PFSK-1 (cell line): ENCODE measurements around the gene INAFM1.

Experiments used
- FOXP2 ChIP-seq: optimal IDR thresholded peaks from 2 replicates; pipeline ENCODE3; 2011; ENCODE audit warnings: borderline replicate concordance, control low read depth, inconsistent platforms; ENCODE audit not compliant: insufficient read depth; ENCODE audit errors: extremely low read length, extremely low read depth
- POLR2AphosphoS5 ChIP-seq: IDR thresholded peaks from 2 replicates; pipeline ENCODE4 v1.6.1; 2012; ENCODE audit warnings: low read depth, mild to moderate bottlenecking, control low read depth, low read length, moderate library complexity
- SIN3A ChIP-seq: IDR thresholded peaks from 2 replicates; pipeline ENCODE4 v1.6.1; 2012; ENCODE audit warnings: mild to moderate bottlenecking, low read length, moderate library complexity, borderline replicate concordance; ENCODE audit not compliant: insufficient read depth
- TAF1 ChIP-seq: IDR thresholded peaks from 2 replicates; pipeline ENCODE4 v1.6.1; 2012; ENCODE audit warnings: low read length, control low read depth, borderline replicate concordance; ENCODE audit not compliant: insufficient read depth
- TF ChIP-seq, protein P1 (sequence below), 2 experiments: IDR thresholded peaks; 2 replicates each; pipeline versions ENCODE4 v1.6.1 to v1.8.0; 2011 to 2012; ENCODE audit warnings: low read depth in 2 of 2, low read length in 2 of 2, control low read depth in 1 of 2, inconsistent platforms in 1 of 2, mild to moderate bottlenecking in 1 of 2, moderate library complexity in 1 of 2; ENCODE audit not compliant: insufficient read depth in 1 of 2

INAFM1 gene

DNA sequence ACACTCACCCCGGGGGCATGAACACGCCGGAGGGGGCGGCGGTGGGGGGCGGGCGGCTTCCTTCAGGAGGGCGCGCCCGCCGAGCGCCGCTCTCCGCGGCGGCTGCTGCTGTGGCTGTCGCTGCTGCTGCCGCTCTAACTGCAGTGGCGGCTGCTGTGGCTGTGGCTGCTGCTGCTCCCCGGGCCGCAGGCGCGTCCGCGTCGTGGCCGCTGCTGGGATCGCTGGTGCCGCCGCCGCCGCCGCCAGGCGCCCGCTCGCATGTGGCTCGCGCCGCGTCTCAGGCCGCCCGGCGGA is 43.8 kb upstream of the INAFM1 start, which contains the start of gene BBC3:
Gene BBC3 (minus strand): TSS at position 279 of the 294 bp plus-strand sequence. CDS start 2,768 bp downstream, outside the sequence.
- TF ChIP-seq POLR2AphosphoS5 (no peak), SIN3A (no peak), TAF1 (no peak), FOXP2 (peak; percentile 12)
- TF ChIP-seq, protein P1, sequence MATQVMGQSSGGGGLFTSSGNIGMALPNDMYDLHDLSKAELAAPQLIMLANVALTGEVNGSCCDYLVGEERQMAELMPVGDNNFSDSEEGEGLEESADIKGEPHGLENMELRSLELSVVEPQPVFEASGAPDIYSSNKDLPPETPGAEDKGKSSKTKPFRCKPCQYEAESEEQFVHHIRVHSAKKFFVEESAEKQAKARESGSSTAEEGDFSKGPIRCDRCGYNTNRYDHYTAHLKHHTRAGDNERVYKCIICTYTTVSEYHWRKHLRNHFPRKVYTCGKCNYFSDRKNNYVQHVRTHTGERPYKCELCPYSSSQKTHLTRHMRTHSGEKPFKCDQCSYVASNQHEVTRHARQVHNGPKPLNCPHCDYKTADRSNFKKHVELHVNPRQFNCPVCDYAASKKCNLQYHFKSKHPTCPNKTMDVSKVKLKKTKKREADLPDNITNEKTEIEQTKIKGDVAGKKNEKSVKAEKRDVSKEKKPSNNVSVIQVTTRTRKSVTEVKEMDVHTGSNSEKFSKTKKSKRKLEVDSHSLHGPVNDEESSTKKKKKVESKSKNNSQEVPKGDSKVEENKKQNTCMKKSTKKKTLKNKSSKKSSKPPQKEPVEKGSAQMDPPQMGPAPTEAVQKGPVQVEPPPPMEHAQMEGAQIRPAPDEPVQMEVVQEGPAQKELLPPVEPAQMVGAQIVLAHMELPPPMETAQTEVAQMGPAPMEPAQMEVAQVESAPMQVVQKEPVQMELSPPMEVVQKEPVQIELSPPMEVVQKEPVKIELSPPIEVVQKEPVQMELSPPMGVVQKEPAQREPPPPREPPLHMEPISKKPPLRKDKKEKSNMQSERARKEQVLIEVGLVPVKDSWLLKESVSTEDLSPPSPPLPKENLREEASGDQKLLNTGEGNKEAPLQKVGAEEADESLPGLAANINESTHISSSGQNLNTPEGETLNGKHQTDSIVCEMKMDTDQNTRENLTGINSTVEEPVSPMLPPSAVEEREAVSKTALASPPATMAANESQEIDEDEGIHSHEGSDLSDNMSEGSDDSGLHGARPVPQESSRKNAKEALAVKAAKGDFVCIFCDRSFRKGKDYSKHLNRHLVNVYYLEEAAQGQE (IDR thresholded peaks at IDR 0.05; ENCODE audit: insufficient read depth in 1 of 2, low read depth in 2 of 2, low read length in 2 of 2) = no peak

DNA sequence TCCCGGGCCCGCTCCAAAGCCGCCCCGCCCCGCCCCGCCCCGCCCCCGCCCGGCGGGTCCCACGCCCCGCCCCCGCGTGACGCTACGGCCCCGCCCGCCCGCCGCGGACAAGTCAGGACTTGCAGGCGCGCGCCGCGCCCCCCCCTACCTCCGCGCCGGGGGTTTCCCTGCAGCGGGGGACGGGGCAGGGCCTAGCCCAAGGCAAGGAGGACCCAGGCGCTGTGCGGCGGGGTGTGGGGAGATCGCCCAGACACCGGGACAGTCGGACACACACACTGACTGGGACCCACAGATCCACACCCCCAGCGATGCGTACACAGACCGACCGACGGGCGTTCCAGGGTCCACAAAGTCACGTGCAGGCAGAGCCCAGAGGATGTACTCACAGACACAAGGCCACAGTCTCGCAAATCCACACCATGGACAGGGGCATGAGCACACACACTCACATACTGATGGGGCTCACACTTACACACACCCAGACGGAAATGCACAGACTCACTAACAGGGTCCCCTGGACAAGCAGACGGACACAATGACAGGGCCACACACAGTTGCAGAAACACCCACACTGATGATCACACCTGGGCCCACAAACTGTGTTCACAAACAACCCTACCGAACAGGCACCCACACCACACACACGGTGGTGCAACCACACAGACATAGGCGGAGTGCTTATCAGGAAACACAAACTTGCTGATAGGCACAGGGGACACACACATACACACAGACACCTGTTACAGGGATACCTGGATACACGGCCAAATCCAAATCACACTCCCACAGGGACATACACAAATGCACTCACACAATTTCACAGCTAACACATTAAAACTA is 43.2 kb upstream of the INAFM1 start:
- TF ChIP-seq SIN3A (no peak), FOXP2 (no peak), POLR2AphosphoS5 (no peak), TAF1 (no peak)
- TF ChIP-seq, protein P1 (IDR thresholded peaks at IDR 0.05; ENCODE audit: insufficient read depth in 1 of 2, low read depth in 2 of 2, low read length in 2 of 2) = peak; percentile 76 to 85

DNA sequence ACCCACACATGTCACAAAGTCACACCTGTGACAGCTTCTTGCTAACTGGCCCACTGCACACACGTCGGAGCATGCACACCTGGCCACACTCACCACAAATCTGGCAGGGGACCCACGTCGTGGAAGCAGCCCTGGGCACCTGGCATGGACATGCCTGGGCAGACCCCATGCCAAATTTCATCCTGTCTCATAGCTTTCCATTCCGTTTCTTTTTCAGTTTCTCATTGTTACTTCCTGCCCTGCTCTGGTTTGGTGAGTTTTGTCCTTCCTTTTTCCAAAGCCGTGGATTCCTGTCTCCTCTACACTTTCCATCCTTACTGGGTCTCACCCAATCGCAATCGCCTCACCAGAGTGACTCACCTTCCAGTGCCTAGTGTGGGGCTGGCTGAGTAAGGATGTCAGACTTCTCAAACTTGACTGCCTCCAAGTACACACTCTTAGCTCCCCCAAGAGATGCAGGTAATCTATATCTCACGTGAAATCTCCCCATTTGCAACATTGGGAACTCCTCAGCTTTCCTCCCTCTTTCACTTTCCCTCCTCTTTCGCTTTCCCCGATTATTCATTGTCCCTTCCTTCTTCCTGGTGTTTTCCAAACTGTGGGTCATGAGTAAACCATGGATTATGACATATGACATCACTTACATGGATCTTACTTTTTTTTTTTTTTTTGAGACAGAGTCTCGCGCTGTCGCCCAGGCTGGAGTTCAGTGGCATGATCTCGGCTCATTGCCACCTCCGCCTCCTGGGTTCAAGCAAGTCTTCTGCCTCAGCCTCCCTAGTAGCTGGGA is 42.1 kb upstream of the INAFM1 start:
- TF ChIP-seq SIN3A (no peak), FOXP2 (no peak), TAF1 (no peak), POLR2AphosphoS5 (no peak)
- TF ChIP-seq, protein P1 (IDR thresholded peaks at IDR 0.05; ENCODE audit: insufficient read depth in 1 of 2, low read depth in 2 of 2, low read length in 2 of 2) = no peak

DNA sequence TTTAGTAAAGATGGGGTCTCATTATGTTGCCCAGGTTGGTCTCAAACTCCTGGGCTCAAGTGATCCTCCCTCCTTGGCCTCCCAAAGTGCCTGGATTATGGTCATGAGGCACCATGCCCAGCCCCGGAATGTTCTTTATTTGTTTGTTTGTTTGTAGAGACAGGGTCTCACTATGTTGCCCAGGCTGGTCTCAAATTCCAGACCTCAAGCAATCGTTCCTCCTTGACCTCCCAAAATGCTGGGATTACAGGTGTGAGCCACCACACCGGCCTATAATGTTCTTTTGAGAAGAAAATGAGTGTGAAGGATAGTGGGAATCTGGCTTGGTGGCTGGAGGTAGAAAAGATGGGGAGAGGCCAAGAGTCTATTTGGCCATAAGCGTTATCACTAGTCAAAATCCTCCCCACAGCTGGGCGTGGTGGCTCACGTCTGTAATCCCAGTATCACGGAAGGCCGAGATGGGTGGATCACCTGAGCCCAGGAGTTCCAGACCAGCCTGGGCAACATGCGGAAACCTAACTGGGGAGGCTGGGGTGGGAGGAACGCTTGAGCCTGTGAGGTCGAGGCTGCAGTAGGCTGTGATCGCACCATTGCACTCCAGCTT is 38.5 kb upstream of the INAFM1 start:
- TF ChIP-seq, protein P1 (IDR thresholded peaks at IDR 0.05; ENCODE audit: insufficient read depth in 1 of 2, low read depth in 2 of 2, low read length in 2 of 2) = no peak
- TF ChIP-seq TAF1 (no peak), POLR2AphosphoS5 (no peak), SIN3A (no peak), FOXP2 (no peak)
